ENCODE measurements around the gene ANXA6.

The ANXA6 gene

DNA sequence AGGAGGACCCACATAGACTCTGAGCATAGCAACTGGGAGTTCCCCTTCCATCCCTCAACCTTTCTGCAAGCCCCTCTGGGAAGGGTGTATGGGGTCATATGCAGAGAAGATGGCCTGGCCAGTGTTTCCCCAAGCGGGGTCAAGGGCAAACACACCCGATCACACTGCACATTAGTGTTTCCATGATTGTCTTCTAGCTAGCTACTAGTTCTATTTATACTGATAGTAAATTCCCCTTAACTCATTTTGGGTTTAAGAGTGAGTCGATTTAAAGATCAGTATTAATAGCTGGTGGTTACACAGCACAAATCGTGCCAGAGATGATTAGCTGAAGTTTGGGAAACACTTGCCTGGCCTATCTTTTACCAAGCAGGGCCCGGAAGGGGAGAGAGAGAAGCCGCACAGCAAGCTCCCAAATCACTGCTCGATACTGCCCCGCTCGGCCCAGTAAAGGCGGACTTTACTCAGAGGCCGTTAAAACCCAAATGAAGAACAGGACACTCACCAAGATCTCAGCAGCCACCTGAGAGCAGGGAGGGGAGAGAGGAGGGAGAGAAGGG lies 47.4 kb downstream of the ANXA6 start:
- TF ChIP-seq SNAI2 (CRISPR knock-in tag; IDR thresholded peaks at IDR 0.05) (no peak), ZFP3 (CRISPR knock-in tag; IDR thresholded peaks at IDR 0.05) (no peak), BACH2 (CRISPR knock-in tag; IDR thresholded peaks at IDR 0.05; ENCODE audit: borderline replicate concordance) (no peak), PPARA (CRISPR knock-in tag; IDR thresholded peaks at IDR 0.05; ENCODE audit: borderline replicate concordance) (no peak), GLIS3 (CRISPR knock-in tag; IDR thresholded peaks at IDR 0.05) (no peak), RARB (CRISPR knock-in tag; IDR thresholded peaks at IDR 0.05) (no peak), CSDC2 (CRISPR knock-in tag; IDR thresholded peaks at IDR 0.05) (no peak), ZNF8 (CRISPR knock-in tag; IDR thresholded peaks at IDR 0.05) (no peak)
- TF ChIP-seq, protein P1, sequence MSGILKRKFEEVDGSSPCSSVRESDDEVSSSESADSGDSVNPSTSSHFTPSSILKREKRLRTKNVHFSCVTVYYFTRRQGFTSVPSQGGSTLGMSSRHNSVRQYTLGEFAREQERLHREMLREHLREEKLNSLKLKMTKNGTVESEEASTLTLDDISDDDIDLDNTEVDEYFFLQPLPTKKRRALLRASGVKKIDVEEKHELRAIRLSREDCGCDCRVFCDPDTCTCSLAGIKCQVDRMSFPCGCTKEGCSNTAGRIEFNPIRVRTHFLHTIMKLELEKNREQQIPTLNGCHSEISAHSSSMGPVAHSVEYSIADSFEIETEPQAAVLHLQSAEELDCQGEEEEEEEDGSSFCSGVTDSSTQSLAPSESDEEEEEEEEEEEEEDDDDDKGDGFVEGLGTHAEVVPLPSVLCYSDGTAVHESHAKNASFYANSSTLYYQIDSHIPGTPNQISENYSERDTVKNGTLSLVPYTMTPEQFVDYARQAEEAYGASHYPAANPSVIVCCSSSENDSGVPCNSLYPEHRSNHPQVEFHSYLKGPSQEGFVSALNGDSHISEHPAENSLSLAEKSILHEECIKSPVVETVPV (CRISPR knock-in tag; IDR thresholded peaks at IDR 0.05): no peak
- TF ChIP-seq, protein P2, sequence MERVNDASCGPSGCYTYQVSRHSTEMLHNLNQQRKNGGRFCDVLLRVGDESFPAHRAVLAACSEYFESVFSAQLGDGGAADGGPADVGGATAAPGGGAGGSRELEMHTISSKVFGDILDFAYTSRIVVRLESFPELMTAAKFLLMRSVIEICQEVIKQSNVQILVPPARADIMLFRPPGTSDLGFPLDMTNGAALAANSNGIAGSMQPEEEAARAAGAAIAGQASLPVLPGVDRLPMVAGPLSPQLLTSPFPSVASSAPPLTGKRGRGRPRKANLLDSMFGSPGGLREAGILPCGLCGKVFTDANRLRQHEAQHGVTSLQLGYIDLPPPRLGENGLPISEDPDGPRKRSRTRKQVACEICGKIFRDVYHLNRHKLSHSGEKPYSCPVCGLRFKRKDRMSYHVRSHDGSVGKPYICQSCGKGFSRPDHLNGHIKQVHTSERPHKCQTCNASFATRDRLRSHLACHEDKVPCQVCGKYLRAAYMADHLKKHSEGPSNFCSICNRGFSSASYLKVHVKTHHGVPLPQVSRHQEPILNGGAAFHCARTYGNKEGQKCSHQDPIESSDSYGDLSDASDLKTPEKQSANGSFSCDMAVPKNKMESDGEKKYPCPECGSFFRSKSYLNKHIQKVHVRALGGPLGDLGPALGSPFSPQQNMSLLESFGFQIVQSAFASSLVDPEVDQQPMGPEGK (CRISPR knock-in tag; IDR thresholded peaks at IDR 0.05; ENCODE audit: borderline replicate concordance): no peak
- TF ChIP-seq, protein P3, sequence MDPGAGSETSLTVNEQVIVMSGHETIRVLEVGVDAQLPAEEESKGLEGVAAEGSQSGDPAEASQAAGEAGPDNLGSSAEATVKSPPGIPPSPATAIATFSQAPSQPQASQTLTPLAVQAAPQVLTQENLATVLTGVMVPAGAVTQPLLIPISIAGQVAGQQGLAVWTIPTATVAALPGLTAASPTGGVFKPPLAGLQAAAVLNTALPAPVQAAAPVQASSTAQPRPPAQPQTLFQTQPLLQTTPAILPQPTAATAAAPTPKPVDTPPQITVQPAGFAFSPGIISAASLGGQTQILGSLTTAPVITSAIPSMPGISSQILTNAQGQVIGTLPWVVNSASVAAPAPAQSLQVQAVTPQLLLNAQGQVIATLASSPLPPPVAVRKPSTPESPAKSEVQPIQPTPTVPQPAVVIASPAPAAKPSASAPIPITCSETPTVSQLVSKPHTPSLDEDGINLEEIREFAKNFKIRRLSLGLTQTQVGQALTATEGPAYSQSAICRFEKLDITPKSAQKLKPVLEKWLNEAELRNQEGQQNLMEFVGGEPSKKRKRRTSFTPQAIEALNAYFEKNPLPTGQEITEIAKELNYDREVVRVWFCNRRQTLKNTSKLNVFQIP (CRISPR knock-in tag; IDR thresholded peaks at IDR 0.05; ENCODE audit: borderline replicate concordance, low read depth): no peak
- TF ChIP-seq, protein P4, sequence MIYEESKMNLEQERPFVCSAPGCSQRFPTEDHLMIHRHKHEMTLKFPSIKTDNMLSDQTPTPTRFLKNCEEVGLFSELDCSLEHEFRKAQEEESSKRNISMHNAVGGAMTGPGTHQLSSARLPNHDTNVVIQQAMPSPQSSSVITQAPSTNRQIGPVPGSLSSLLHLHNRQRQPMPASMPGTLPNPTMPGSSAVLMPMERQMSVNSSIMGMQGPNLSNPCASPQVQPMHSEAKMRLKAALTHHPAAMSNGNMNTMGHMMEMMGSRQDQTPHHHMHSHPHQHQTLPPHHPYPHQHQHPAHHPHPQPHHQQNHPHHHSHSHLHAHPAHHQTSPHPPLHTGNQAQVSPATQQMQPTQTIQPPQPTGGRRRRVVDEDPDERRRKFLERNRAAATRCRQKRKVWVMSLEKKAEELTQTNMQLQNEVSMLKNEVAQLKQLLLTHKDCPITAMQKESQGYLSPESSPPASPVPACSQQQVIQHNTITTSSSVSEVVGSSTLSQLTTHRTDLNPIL (CRISPR knock-in tag; IDR thresholded peaks at IDR 0.05; ENCODE audit: low read depth): no peak
- ATAC-seq: no peak

DNA sequence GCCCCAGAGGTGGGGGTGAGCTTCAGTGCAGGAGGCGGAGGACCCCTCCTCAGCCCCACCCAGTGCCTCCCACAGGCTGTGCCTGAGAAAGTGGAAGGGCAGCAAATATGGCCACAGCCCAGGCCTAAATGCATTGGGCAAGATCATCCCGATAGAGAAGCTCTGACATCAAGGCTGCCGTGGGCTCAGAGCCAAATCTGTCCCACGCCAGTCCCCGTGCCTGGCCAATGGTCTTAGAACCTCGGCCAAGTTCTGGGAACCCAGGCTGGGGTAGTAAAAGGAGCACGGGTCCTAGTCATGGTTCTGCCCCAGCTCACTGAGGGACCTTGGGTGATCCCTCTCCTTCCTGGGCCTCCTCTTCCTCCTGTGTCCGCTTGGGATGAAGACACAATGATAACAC lies 49.0 kb downstream of the ANXA6 start:
- TF ChIP-seq ISL1 (CRISPR knock-in tag; IDR thresholded peaks at IDR 0.05) (no peak), ZNF8 (CRISPR knock-in tag; IDR thresholded peaks at IDR 0.05) (no peak), CSDC2 (CRISPR knock-in tag; IDR thresholded peaks at IDR 0.05) (no peak), OSR1 (CRISPR knock-in tag; IDR thresholded peaks at IDR 0.05) (no peak)
- TF ChIP-seq, protein P3 (CRISPR knock-in tag; IDR thresholded peaks at IDR 0.05; ENCODE audit: borderline replicate concordance, low read depth): no peak
- ATAC-seq: no peak

DNA sequence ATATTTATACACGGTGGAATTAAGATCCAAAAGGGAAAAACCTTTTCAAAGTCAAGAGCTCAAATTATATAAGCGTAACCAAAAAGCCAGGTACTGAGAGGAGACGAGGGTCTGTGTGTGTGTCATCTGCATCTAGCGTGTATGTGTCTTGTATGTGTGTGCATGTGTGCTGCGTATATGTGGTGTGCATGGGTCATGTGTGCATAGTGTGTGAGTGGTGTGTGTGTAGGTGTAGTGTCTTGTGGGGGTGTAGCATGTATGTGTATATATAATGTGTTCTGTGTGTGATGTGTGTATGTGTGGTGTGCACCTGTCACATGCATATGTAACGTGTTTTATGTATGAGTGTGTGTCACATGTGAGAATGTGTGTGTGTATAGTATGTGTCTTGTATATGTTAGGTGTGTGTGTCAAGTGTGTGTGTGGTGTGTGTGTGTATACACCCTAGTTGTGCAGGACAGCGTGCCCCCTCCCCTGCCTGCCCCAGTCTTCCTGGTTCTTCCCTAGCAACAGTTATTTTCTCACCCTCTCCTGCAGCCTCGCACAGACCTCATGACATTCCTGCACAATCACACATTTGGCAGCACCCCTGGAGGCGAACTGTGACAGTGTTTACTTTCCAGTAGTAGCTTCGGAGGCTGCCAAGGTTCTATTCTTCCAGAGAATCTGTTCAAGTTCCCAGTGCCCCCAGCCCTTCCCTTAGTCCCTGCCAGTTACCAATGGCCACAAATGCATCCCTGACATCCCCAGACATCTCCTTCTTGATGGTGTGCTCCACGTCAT lies 49.6 kb downstream of the ANXA6 start:
- ATAC-seq: no peak
- no peak for TF ChIP-seq ZNF565 (CRISPR knock-in tag; conservative IDR thresholded peaks at IDR 0.05; ENCODE audit: low read depth)
- TF ChIP-seq CSDC2 (CRISPR knock-in tag; IDR thresholded peaks at IDR 0.05): no peak
- TF ChIP-seq OSR1 (CRISPR knock-in tag; IDR thresholded peaks at IDR 0.05): no peak
- TF ChIP-seq, protein P2 (CRISPR knock-in tag; IDR thresholded peaks at IDR 0.05; ENCODE audit: borderline replicate concordance): no peak
- TF ChIP-seq ZFP30 (CRISPR knock-in tag; IDR thresholded peaks at IDR 0.05): no peak
- TF ChIP-seq, protein P5, sequence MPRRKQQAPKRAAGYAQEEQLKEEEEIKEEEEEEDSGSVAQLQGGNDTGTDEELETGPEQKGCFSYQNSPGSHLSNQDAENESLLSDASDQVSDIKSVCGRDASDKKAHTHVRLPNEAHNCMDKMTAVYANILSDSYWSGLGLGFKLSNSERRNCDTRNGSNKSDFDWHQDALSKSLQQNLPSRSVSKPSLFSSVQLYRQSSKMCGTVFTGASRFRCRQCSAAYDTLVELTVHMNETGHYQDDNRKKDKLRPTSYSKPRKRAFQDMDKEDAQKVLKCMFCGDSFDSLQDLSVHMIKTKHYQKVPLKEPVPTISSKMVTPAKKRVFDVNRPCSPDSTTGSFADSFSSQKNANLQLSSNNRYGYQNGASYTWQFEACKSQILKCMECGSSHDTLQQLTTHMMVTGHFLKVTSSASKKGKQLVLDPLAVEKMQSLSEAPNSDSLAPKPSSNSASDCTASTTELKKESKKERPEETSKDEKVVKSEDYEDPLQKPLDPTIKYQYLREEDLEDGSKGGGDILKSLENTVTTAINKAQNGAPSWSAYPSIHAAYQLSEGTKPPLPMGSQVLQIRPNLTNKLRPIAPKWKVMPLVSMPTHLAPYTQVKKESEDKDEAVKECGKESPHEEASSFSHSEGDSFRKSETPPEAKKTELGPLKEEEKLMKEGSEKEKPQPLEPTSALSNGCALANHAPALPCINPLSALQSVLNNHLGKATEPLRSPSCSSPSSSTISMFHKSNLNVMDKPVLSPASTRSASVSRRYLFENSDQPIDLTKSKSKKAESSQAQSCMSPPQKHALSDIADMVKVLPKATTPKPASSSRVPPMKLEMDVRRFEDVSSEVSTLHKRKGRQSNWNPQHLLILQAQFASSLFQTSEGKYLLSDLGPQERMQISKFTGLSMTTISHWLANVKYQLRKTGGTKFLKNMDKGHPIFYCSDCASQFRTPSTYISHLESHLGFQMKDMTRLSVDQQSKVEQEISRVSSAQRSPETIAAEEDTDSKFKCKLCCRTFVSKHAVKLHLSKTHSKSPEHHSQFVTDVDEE (CRISPR knock-in tag; IDR thresholded peaks at IDR 0.05): no peak
- TF ChIP-seq, protein P3 (CRISPR knock-in tag; IDR thresholded peaks at IDR 0.05; ENCODE audit: borderline replicate concordance, low read depth): no peak
- no peak for TF ChIP-seq ZNF8 (CRISPR knock-in tag; IDR thresholded peaks at IDR 0.05)
- TF ChIP-seq, protein P1 (CRISPR knock-in tag; IDR thresholded peaks at IDR 0.05): no peak
- TF ChIP-seq ZNF70 (CRISPR knock-in tag; IDR thresholded peaks at IDR 0.05): no peak
- TF ChIP-seq ARNTL (CRISPR knock-in tag; IDR thresholded peaks at IDR 0.05; ENCODE audit: borderline replicate concordance, low read depth): no peak

Measured in SK-N-SH treated with all-trans-retinoic acid at 6 μM for 48 hours (cell line).